Measurements from ENCODE around the gene CTCFL.

The CTCFL gene

DNA sequence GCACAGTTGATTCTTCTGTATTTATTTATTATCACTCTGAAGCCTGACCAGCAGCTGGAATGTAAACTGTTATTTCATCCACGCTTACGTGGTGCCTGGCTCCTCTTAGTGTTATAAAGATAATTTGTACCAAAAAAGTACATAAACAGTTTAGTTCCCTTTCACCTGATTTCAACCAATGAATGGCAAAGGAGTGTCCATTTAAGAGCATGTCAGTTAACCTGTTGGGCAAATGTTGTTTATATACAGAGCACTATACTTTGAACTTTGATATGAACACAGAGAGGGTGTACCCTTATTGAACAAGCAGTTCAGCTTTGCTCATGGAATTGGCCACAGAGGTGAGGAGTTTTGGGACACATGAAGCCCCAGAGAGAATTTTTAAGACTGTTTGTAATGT is 7.2 kb upstream of the CTCFL start:
- no peaks in the 10 kb centered on the region for H3K79me2 ChIP-seq (ENCODE audit: insufficient read depth, low read length)
- no peak overlapping the region for H3K4me2 ChIP-seq (ENCODE audit: insufficient read depth, low read length)
- no peak overlapping the region for H2AFZ ChIP-seq (ENCODE audit: low read depth, low read length)
- H3K4me3 ChIP-seq (ENCODE audit: low read depth in 1 of 2, low read length in 2 of 2): no peak overlapping the region
- H3K36me3 ChIP-seq (ENCODE audit: insufficient read depth, low read length): no peaks in the 10 kb centered on the region
- 0 out of 2 replicates have a peak, but pooled peaks cover 3% of the 10 kb centered on the region for H4K20me1 ChIP-seq (ENCODE audit: insufficient read depth, low read length)
- peaks cover 26% of the 10 kb centered on the region for H3K27me3 ChIP-seq (ENCODE audit: insufficient read depth, low read length, poor library complexity)
- no peak overlapping the region for H3K9ac ChIP-seq (ENCODE audit: low read depth, low read length)
- no peak for ATAC-seq (ENCODE audit: insufficient read depth, low read depth)
- no peak for TF ChIP-seq CTCF (IDR thresholded peaks at IDR 0.05; ENCODE audit: borderline replicate concordance, extremely low read depth, low read length, poor library complexity, severe bottlenecking)
- TF ChIP-seq EZH2 (IDR thresholded peaks at IDR 0.05; ENCODE audit: borderline replicate concordance, low read depth, low read length, severe bottlenecking): no peak
- DNase-seq: no peak
- no peaks in the 10 kb centered on the region for H3K4me1 ChIP-seq (ENCODE audit: insufficient read depth, low read length)
- no peak overlapping the region for H3K27ac ChIP-seq (ENCODE audit: low read length)
- H3K9me3 ChIP-seq (ENCODE audit: insufficient read depth, low read length, severe bottlenecking): no peaks in the 10 kb centered on the region

- TF ChIP-seq CTCF (IDR thresholded peaks at IDR 0.05; ENCODE audit: borderline replicate concordance, extremely low read depth, low read length, poor library complexity, severe bottlenecking) (no peak), EZH2 (IDR thresholded peaks at IDR 0.05; ENCODE audit: borderline replicate concordance, low read depth, low read length, severe bottlenecking) (no peak)
- peaks cover 15% of the 10 kb centered on the region for H3K27me3 ChIP-seq (ENCODE audit: insufficient read depth, low read length, poor library complexity)
- H3K79me2 ChIP-seq (ENCODE audit: insufficient read depth, low read length): no peaks in the 10 kb centered on the region
- no peak overlapping the region for H3K9ac ChIP-seq (ENCODE audit: low read depth, low read length)
- no peaks in the 10 kb centered on the region for H3K4me1 ChIP-seq (ENCODE audit: insufficient read depth, low read length)
- no peaks in the 10 kb centered on the region for H3K36me3 ChIP-seq (ENCODE audit: insufficient read depth, low read length)
- H3K27ac ChIP-seq (ENCODE audit: low read length): no peak overlapping the region
- ATAC-seq (ENCODE audit: insufficient read depth, low read depth): no peak
- no peak overlapping the region for H3K4me3 ChIP-seq (ENCODE audit: low read depth in 1 of 2, low read length in 2 of 2)
- H3K9me3 ChIP-seq (ENCODE audit: insufficient read depth, low read length, severe bottlenecking): no peaks in the 10 kb centered on the region
- H2AFZ ChIP-seq (ENCODE audit: low read depth, low read length): no peak overlapping the region
- no peak for DNase-seq
- H3K4me2 ChIP-seq (ENCODE audit: insufficient read depth, low read length): no peak overlapping the region
- 0 out of 2 replicates have a peak, but pooled peaks cover 3% of the 10 kb centered on the region for H4K20me1 ChIP-seq (ENCODE audit: insufficient read depth, low read length)
These were observed 5.5 kb upstream of the CTCFL start for GRCh38 chr20:57530327-57530981.

DNA sequence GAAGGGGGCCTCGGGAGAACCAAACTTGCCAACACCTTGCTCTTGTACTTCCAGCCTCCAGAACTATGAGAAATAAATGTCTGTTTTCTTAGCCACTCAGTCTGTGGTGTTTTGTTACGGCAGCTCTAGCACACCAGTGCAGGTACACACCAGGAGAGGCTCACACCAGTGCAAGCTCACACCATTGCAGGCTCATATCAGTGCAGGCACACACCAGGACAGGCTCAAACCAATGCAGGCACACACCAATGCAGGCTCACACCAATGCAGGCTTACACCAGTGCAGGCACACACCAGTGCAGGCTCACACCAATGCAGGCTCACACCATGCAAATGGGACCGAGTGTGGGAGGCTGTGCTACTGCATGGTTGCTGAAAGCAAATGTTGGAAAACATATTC is 4.9 kb upstream of the CTCFL start:
- no peaks in the 10 kb centered on the region for H3K79me2 ChIP-seq (ENCODE audit: insufficient read depth, low read length)
- H3K9me3 ChIP-seq (ENCODE audit: insufficient read depth, low read length, severe bottlenecking): no peaks in the 10 kb centered on the region
- DNase-seq: no peak
- H4K20me1 ChIP-seq (ENCODE audit: insufficient read depth, low read length): 0 out of 2 replicates have a peak, but pooled peaks cover 3% of the 10 kb centered on the region
- H3K4me3 ChIP-seq (ENCODE audit: low read depth in 1 of 2, low read length in 2 of 2): no peak overlapping the region
- H3K9ac ChIP-seq (ENCODE audit: low read depth, low read length): no peak overlapping the region
- no peak overlapping the region for H3K4me2 ChIP-seq (ENCODE audit: insufficient read depth, low read length)
- no peaks in the 10 kb centered on the region for H3K4me1 ChIP-seq (ENCODE audit: insufficient read depth, low read length)
- TF ChIP-seq CTCF (IDR thresholded peaks at IDR 0.05; ENCODE audit: borderline replicate concordance, extremely low read depth, low read length, poor library complexity, severe bottlenecking) (no peak), EZH2 (IDR thresholded peaks at IDR 0.05; ENCODE audit: borderline replicate concordance, low read depth, low read length, severe bottlenecking) (no peak)
- no peak for ATAC-seq (ENCODE audit: insufficient read depth, low read depth)
- H3K36me3 ChIP-seq (ENCODE audit: insufficient read depth, low read length): no peaks in the 10 kb centered on the region
- peaks cover 11% of the 10 kb centered on the region for H3K27me3 ChIP-seq (ENCODE audit: insufficient read depth, low read length, poor library complexity)
- H2AFZ ChIP-seq (ENCODE audit: low read depth, low read length): no peak overlapping the region
- H3K27ac ChIP-seq (ENCODE audit: low read length): no peak overlapping the region

All from DND-41 (cell line).